Epithelial cell of proximal tubule (primary cell): Measurements from ENCODE around the gene HOTAIR. TPM values are rescaled to one million over a fixed set of nuclear protein-coding genes. Genes with fewer than 3 reads are reported as not detected.

ENCODE experiments used
- DNase-seq: peaks from one replicate; pipeline ENCODE4 v3.0.0-alpha.2; 2011; ENCODE audit warnings: low read depth
- H3K4me3 ChIP-seq: 2 replicates; pipeline ENCODE4 v1.5.1; 2011; ENCODE audit warnings: low read depth, mild to moderate bottlenecking, low read length
- total RNA-seq: library from RNA; depleted of rRNA; stranded (reverse); fragments of >200 nt; gene quantifications from 2 replicates; pipeline ENCODE4 v1.2.3, GENCODE V29; 2015
- TF ChIP-seq, protein P1 (sequence below): conservative IDR thresholded peaks from 2 replicates; pipeline ENCODE4 v1.5.1; 2012; ENCODE audit warnings: low read depth, mild to moderate bottlenecking, low read length

Gene HOTAIR
- total RNA-seq, 1 donor from 2014 or later = not detected

DNA sequence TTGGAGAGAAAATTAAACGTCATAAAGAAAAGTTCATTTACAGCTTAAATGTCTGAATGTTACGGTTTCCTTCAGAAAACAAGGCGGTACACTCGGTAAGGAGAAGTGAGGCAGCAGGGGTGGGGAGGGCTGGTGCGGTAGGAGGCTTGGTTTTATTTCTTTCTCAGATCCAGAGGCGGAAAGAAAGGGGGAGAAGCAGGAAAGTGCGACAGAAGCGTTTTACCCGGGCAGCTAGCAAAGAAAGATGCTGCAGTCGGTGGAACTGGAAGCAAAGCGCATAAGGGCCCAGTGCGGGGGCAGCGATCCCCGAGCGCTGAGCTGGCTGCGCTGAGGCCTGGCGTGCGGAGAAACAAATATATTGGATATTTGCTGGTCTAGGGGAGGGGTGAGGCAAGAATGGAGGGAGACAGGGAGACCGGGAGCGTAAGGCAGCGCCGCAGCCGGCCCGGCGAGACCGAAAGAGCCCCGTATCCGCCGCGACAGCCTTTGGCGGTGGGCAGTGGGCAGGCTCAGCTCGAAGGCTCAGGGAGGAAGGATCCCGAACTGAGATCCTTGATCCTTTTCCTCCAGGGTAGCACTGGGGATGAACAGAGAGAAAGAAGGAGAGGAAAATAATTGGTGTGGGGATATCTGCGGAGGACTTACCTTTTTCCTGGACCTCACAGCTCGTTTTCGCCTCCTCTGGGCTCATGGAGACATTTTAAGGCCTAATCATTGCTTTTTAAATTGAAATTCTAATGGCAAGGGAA is 8.2 kb downstream of the HOTAIR start:
- no peak for DNase-seq
- H3K4me3 ChIP-seq = no peak overlapping the region
- TF ChIP-seq, protein P1, sequence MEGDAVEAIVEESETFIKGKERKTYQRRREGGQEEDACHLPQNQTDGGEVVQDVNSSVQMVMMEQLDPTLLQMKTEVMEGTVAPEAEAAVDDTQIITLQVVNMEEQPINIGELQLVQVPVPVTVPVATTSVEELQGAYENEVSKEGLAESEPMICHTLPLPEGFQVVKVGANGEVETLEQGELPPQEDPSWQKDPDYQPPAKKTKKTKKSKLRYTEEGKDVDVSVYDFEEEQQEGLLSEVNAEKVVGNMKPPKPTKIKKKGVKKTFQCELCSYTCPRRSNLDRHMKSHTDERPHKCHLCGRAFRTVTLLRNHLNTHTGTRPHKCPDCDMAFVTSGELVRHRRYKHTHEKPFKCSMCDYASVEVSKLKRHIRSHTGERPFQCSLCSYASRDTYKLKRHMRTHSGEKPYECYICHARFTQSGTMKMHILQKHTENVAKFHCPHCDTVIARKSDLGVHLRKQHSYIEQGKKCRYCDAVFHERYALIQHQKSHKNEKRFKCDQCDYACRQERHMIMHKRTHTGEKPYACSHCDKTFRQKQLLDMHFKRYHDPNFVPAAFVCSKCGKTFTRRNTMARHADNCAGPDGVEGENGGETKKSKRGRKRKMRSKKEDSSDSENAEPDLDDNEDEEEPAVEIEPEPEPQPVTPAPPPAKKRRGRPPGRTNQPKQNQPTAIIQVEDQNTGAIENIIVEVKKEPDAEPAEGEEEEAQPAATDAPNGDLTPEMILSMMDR = no peak

DNA sequence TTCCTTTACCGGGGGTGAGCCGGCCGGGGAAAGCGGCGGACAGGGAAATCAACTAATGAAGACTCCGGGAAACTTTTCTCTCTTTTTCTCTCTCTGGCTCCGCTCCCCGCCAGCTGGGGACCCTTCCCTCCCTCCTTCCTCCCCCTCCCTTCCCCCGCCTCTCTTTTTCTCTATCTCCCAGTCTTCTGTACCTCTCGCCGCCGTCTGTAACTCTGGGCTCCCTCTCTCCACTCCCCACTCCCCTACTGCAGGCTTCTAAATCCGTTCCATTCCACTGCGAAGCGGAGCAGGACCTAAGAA is 8.7 kb downstream of the HOTAIR start:
- TF ChIP-seq, protein P1 = no peak
- no peak overlapping the region for H3K4me3 ChIP-seq
- no peak for DNase-seq

DNA sequence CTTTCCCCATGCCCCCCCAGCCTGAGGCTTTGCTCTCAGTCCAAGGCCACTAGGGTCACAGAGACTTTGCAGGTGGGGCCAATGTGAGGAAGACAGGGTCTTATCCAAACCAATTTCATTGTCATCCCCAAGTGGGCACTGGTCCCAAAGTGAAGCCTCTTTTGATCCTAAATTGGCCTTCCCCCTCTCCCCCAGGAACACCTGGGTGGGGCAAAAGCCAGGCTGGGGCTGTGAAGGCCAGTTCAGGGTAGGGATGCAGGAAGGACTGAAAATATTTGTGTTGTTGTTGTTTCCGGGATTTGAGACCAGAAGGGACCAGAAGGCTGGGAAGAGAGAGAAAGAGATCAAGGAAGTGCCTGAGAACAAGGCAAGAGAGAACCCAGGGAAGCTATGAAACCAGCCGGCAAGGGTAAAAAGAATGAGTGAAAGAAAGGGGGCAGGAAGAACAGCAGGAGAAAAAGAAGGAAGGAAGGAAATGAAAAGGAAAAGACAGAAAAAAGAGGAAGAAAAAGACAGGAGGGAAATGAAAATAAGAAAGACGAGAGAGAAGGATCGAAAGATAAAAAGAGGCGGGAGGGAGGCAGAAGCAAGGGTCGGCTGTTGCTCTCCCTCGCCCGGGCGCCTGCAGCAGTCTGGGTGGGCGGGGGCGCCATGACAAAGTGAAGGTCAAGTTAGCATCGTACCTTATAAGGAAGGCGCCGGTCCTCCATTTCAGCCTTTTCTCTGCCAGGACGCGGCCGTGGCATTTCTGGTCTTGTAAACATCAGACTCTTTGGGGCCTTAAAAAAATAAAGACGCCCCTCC is 9.3 kb downstream of the HOTAIR start:
- TF ChIP-seq, protein P1 = no peak
- no peak for DNase-seq
- H3K4me3 ChIP-seq = no peak overlapping the region

DNA sequence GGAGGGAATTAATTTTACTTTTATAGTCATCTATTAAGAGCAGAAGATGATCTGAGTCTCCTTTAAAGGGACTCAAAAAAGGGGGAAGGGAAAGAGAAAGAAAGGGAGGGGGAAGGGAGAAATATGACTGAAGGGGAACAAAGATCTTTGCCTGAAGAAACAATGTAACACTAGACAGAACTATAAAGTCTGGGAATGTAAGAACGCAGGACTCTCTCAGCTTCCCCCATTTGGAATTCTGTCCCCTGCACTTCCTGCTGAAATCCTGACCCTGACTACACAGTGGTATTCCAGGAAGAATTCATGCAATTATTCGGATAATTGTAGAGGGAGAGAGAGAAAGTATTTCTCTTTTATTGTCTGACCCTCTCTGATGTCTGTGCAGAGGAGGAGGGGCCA is 10.4 kb downstream of the HOTAIR start:
- H3K4me3 ChIP-seq = no peak overlapping the region
- TF ChIP-seq, protein P1 = no peak
- DNase-seq = no peak

DNA sequence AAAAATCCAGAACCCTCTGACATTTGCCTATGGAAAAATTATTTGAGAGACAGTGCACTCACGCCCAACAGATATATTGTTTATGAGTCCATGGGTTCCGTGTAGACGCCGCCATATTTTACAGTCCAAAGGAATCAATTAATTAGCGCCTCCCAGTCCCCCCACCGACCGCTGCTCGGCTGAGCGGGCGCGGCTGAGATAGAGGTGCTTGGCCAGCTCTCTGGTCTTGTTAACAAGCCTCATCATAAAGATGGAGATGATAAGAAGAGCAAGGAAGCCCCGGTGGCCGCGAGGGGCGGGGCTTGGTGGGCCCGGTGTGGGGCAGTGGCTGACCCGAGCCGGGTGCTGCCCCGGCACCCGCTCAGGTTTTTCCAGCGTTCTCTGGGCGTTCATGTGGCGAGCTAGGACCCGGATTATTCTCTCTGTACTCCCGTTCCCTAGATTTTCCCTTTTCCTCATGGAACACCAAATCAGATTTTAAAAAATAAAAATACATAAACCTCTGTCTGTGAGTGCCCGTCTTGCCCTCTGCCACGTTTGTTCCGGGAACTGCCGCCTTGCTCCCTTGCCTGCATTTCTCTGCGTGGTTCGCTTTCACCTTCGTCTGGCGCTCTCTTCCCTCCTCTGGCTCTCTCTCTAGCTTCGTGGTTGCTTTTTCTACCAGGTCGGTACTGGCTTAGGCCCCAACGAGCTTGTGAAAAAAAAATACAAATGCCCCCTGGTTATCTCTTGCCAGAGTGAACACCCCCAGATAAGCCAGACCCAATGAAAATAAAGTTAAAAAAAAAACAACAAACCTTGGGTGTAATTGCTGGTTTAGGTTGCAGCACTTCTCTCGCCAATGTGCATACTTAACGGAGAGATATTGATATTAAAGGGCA is 11.1 kb downstream of the HOTAIR start:
- TF ChIP-seq, protein P1 = no peak
- no peak overlapping the region for H3K4me3 ChIP-seq
- no peak for DNase-seq

DNA sequence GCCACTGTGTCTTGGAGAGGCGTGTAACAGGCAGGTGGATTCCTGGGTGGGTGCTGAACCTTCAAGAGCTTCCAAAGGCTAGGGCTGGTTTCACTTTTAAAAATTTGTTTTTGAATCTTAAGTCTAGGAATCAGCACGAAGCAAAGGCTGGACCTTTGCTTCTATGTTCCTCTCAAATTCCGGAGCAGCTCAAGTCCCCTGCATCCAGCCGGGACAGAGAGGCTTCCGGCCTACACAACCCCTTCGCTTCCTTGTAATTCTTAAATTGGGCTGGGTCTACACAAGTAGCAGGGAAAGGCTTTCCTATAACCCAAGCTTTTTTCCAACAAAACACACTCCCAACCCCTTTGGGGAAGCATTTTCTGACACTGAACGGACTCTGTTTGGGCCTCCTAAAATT is 11.7 kb downstream of the HOTAIR start:
- no peak for DNase-seq

More for the DNA sequence above, 11.7 kb downstream of the HOTAIR start:
- no peak overlapping the region for H3K4me3 ChIP-seq
- TF ChIP-seq, protein P1 = no peak
